Heart left ventricle (tissue), 16 donors: ENCODE data around the gene TMEM248. TPM values are rescaled to one million over a fixed set of nuclear protein-coding genes. Genes with fewer than 3 reads are reported as not detected.
"Not testable (repeated sequence)": the region's sequence is repeated elsewhere in the genome, so short reads cannot be mapped to it uniquely, and the experiment has no call there.

Experiments
- ATAC-seq, 4 donors: fragments of 200-7000 bp; cut with Tn5 transposase; one replicate each; pipeline ENCODE4 v1.9.1; 2020 to 2022; ENCODE audit warnings: moderate library complexity in 4 of 4, mild to moderate bottlenecking in 3 of 4, moderate number of reproducible peaks in 1 of 4
- DNase-seq, 5 donors: peaks; one replicate each; pipeline ENCODE4 v3.0.0-alpha.2; 2020
- H3K27ac ChIP-seq, 12 donors: fragments of 200-600 bp; sonication (generic) in 4 of 12; one replicate each; pipeline versions ENCODE4 v1.5.0 to v1.8.0; 2016 to 2022; ENCODE audit warnings: mild to moderate bottlenecking in 2 of 12
- H3K27me3 ChIP-seq, 9 donors: fragments of 200-600 bp; sonication (generic) in 2 of 9; one replicate each; pipeline versions ENCODE4 v1.5.1 to v1.8.0; 2016 to 2022; ENCODE audit warnings: mild to moderate bottlenecking in 3 of 9
- H3K36me3 ChIP-seq, 9 donors: fragments of 200-600 bp; sonication (generic) in 2 of 9; one replicate each; pipeline versions ENCODE4 v1.5.0 to v1.8.0; 2018 to 2022; ENCODE audit warnings: mild to moderate bottlenecking in 2 of 9
- H3K4me1 ChIP-seq, 12 donors: fragments of 200-600 bp; sonication (generic) in 4 of 12; one replicate each; pipeline versions ENCODE4 v1.5.0 to v1.8.0; 2016 to 2022; ENCODE audit warnings: mild to moderate bottlenecking in 3 of 12
- H3K4me3 ChIP-seq, 12 donors: fragments of 200-600 bp; sonication (generic) in 4 of 12; one replicate each; pipeline versions ENCODE4 v1.5.0 to v1.8.0; 2017 to 2022; ENCODE audit warnings: mild to moderate bottlenecking in 9 of 12, moderate library complexity in 4 of 12
- H3K9me3 ChIP-seq, 12 donors: fragments of 200-600 bp; sonication (generic) in 4 of 12; one replicate each; pipeline versions ENCODE4 v1.5.0 to v1.8.0; 2016 to 2022; ENCODE audit warnings: mild to moderate bottlenecking in 1 of 12
- POLR2A ChIP-seq, 2 donors: fragments of 450-650 bp; IDR thresholded peaks; one replicate each; pipeline ENCODE4 v1.6.1; 2017; ENCODE audit warnings: antibody characterized with exemption in 2 of 2, mild to moderate bottlenecking in 2 of 2, moderate library complexity in 2 of 2
- WGBS, 4 donors: extraction: QIAGEN DNeasy Blood & Tissue Kit in 2 of 4; methylation state at CpG; one replicate each; pipeline versions ENCODE4 v1.1.5 to v1.1.7; 2013 to 2018; 5-methylcytosine and 5-hydroxymethylcytosine counted together
- intact Hi-C, 10 donors: fragments of 100-400 bp; cut with DNase I; formaldehyde crosslinking; loops; one replicate each; pipeline versions ENCODE4 v1.11.1 to v1.14.2; 2022
- polyA plus RNA-seq, 2 donors: library from polyadenylated mRNA; stranded (reverse); fragments of 200-250 nt; gene quantifications; one replicate each; pipeline ENCODE4 v1.2.3, GENCODE V29; 2013
- total RNA-seq, 9 donors: library from RNA; depleted of rRNA in 2 of 9; stranded (reverse); fragments of >200 nt in 2 of 9; fragmentation: NEBNext Ultra II Directional in 3 of 9; extraction: Animal tissue kit (Norgen Biotek cat#: 25700) in 3 of 9; gene quantifications; one replicate each; pipeline versions ENCODE4 v1.1.0 to v1.2.4, GENCODE V29; 2016 to 2023
- TF ChIP-seq, protein P1 (sequence below), 12 donors: fragments of 200-600 bp; sonication (generic) in 4 of 12; IDR thresholded peaks; one replicate each; pipeline versions ENCODE4 v1.5.0 to v1.8.0; 2018 to 2022; ENCODE audit warnings: antibody characterized with exemption in 12 of 12, mild to moderate bottlenecking in 5 of 12
- donor health status: ischemic (EF 13 %, LVEDD 7.1; RV severe dilation, severe dysfunction).
- donor health status: healthy with polysubstance abuse.
- donor health status: DM: no; HTN: yes; CAD: no.
- donor health status: DM: no; HTN: no; CAD: no.
- donor health status: ischemic (EF 25% LVEDD 6.9; RV normal size, moderate dysfunction).
- donor health status: ischemic (EF 25% LVEDD 5.7; RV mildly dilated, moderate dysfunction).
- donor health status: healthy.
- donor health status: DM: yes; HTN: yes; CAD: no.
- donor health status: ischemic (EF 35%, LVEDD 5.7; RV mildly dilated, moderate dysfunction).
- donor health status: nonischemic (EF 11% LVEDD 7.7; RV severe dilation, severe dysfunction).
- donor health status: DM: yes; HTN: yes; CAD: no.
- donor health status: PGD.
- donor health status: ischemic (EF 29% LVEDD 5.4; RV normal size, mild dysfunction).
- donor health status: nonischemic (EF 23%, LVEDD 6.1; RV moderate dilation, normal function).

TMEM248 gene
- total and polyA plus RNA-seq, 11 donors, result 12.6 to 121 (median 54.6) TPM

DNA sequence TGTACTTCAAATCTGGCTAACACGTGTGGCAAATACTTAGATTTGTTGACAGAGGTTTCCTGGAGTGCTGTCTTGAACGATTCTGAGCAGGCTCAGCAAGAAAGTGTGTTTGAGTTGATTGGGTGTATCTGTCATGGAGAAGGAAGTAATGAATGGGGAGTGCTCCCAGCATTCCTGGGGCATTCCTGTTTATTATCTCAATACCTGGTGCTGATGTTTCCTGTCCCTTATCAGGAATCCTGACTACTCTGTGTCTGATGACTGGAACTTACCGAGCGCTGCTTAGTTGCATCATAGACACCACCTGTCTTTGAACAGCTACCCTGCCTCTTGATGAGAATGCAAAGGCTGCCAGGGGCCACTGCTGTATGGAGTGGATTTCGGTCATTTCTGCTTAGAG is 41.0 kb upstream of the TMEM248 start:
- ATAC-seq (no peak), DNase-seq (no peak)
- TF ChIP-seq POLR2A (IDR thresholded peaks at IDR 0.05), result no peak
- TF ChIP-seq, protein P1, sequence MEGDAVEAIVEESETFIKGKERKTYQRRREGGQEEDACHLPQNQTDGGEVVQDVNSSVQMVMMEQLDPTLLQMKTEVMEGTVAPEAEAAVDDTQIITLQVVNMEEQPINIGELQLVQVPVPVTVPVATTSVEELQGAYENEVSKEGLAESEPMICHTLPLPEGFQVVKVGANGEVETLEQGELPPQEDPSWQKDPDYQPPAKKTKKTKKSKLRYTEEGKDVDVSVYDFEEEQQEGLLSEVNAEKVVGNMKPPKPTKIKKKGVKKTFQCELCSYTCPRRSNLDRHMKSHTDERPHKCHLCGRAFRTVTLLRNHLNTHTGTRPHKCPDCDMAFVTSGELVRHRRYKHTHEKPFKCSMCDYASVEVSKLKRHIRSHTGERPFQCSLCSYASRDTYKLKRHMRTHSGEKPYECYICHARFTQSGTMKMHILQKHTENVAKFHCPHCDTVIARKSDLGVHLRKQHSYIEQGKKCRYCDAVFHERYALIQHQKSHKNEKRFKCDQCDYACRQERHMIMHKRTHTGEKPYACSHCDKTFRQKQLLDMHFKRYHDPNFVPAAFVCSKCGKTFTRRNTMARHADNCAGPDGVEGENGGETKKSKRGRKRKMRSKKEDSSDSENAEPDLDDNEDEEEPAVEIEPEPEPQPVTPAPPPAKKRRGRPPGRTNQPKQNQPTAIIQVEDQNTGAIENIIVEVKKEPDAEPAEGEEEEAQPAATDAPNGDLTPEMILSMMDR (IDR thresholded peaks at IDR 0.05), result no peak
- intact Hi-C loops, result no loop called here
- Histone ChIP-seq H3K36me3 (peaks cover 0 to 38% (median 0%) of the 10 kb centered on the region in 9 donors), H3K9me3 (no peaks in the 10 kb centered on the region), H3K27me3 (no peaks in the 10 kb centered on the region), H3K27ac (no peak overlapping the region), H3K4me3 (no peak overlapping the region), H3K4me1 (no peaks in the 10 kb centered on the region)
- 34 to 54% (median 50%) methylated on average over 5 of the region's 5 CpGs for WGBS, 4 donors

DNA sequence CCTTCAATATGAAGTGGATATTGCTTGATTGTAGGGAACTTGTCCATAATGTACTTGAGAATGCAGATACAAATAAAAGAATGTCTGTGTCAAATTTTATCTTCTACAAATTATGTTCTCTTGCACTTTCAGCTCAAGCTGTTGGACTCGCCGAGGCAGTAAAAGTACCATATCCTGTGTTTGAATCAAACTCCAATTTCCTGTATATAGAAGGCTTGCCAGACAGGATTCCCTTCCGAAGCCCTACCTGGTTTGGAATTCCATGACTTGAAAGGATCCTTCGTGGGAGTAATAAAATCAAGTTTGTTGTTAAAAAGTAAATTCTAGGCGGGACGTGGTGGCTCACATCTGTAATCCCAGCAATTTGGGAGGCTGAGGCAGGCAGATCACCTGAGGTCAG is 40.4 kb upstream of the TMEM248 start:
- H3K27me3 ChIP-seq, ATAC-seq, H3K4me1 ChIP-seq, DNase-seq, intact Hi-C loops, H3K9me3 ChIP-seq, H3K4me3 ChIP-seq, H3K27ac ChIP-seq: not testable (repeated sequence)
- peaks cover 0 to 41% (median 0%) of the 10 kb centered on the region in 9 donors for H3K36me3 ChIP-seq
- WGBS, 4 donors, result 64 to 71% (median 68%) methylated on average over 6 of the region's 6 CpGs

DNA sequence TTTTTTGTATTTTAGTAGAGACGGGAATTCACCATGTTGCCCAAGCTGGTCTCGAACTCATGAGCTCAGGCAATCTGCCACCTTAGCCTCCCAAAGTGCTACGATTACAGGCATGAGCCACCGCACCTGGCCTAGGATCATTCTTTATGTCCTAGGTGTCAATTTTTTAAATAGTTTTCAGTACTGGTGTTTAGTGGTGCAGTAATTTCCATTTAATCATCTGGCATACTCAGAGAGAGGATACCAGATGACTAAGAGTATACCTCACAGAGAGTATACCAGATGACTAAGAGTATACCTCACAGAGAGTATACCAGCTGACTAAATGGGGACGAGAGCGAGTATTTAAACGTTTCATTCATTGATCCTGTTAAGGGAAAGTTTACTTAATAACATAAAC is 37.3 kb upstream of the TMEM248 start:
- 87 to 94% (median 92%) methylated on average over 7 of the region's 7 CpGs for WGBS, 4 donors
- intact Hi-C loops, result no loop called here
- no peaks in the 10 kb centered on the region for H3K4me1 ChIP-seq
- no peaks in the 10 kb centered on the region for H3K27me3 ChIP-seq
- H3K36me3 ChIP-seq, result peaks cover 0 to 45% (median 3%) of the 10 kb centered on the region in 9 donors
- TF ChIP-seq POLR2A (IDR thresholded peaks at IDR 0.05), result no peak
- TF ChIP-seq, protein P1 (IDR thresholded peaks at IDR 0.05), result no peak
- ATAC-seq (no peak), DNase-seq (no peak)
- H3K9me3 ChIP-seq, result no peaks in the 10 kb centered on the region
- H3K27ac ChIP-seq, result no peak overlapping the region
- no peak overlapping the region for H3K4me3 ChIP-seq

DNA sequence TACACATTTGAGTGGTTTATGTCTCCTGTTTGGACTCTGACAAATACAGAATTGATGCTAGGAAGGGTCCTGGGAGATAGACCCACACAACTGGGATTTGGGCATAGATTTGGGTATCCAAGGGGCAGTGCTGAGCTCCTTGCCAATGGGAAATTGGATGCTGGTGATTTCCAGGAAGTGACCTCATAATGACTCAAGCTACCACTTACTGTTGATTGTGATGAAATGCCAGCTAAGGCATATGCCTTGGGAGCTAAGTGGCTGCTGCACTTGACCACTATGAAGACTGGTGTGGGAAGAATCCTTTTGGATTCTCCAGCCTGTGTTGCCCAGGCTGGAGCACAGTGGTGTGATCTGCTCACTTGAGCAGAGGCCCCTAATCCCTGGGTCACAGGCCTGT is 36.5 kb upstream of the TMEM248 start:
- intact Hi-C loops, H3K27ac ChIP-seq, DNase-seq, H3K4me3 ChIP-seq, H3K9me3 ChIP-seq, H3K27me3 ChIP-seq, H3K4me1 ChIP-seq, ATAC-seq: not testable (repeated sequence)
- peaks cover 0 to 38% (median 3%) of the 10 kb centered on the region in 9 donors for H3K36me3 ChIP-seq

DNA sequence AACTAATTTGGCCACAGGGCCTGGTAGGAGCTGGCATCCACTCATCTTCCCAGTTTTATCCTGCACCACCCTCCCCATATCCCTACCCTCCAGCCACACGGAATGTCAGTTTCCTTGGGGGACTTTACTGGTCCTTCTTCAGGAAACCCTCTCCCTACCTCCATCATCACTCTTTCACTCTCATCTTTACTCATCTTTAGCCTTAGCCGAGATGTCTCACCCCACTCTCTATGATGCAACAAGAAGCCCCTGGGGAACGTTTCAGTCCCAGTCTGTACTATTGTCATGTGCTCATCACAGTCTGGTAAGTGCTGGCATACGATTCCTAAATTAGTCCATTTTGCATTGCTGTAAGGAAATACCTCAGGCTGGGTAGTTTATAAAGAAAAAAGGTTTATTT is 34.9 kb upstream of the TMEM248 start:
- Histone ChIP-seq H3K36me3 (peaks cover 0 to 38% (median 3%) of the 10 kb centered on the region in 9 donors), H3K9me3 (no peaks in the 10 kb centered on the region), H3K4me3 (no peak overlapping the region), H3K27ac (no peak overlapping the region), H3K4me1 (no peaks in the 10 kb centered on the region), H3K27me3 (no peaks in the 10 kb centered on the region)
- ATAC-seq (no peak), DNase-seq (no peak)
- TF ChIP-seq, protein P1 (IDR thresholded peaks at IDR 0.05), result no peak
- TF ChIP-seq POLR2A (IDR thresholded peaks at IDR 0.05), result no peak
- WGBS, 4 donors, result 84 to 88% (median 86%) methylated on average over 4 of the region's 4 CpGs
- intact Hi-C loops, result no loop called here

DNA sequence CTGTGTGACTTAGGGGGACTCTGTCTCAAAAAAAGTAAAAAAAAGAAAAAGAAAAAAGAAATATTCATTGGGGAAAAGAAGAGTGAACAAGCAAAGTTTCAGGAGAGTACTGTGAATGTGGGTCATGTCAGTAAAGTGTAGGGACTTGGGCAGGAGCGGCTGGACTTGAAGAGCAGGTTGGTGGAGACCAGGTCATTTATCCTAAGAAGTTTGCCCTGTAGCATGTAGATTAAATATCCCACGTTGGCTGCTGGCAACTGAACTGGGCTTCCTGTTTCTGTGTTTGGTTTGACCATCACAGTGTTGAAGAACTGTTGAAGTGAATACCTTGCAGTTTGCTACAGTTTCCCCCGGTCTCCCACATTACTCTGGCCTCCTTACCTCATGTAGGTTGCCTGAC is 32.8 kb upstream of the TMEM248 start:
- intact Hi-C loops, result not testable (repeated sequence)

More for the DNA sequence above, 32.8 kb upstream of the TMEM248 start:
- not testable (repeated sequence) for H3K4me3 ChIP-seq, H3K9me3 ChIP-seq, H3K27me3 ChIP-seq, ATAC-seq, H3K27ac ChIP-seq, H3K4me1 ChIP-seq, DNase-seq
- peaks cover 0 to 32% (median 0%) of the 10 kb centered on the region in 9 donors for H3K36me3 ChIP-seq
- 68 to 82% (median 79%) methylated on average over 3 of the region's 3 CpGs for WGBS, 4 donors
